CD4-positive, alpha-beta T cell treated with Interleukin-4 for 1 hour (primary cell): ENCODE results near the gene TNNT1.

Experiments used
- DNase-seq, 2 donors: peaks; one replicate each; pipeline ENCODE4 v3.0.0-alpha.2; 2020 to 2022

The TNNT1 gene

GRCh38 chr19:55087542-55087901 is 61.5 kb downstream of the TNNT1 start:
- no peak for DNase-seq

DNA sequence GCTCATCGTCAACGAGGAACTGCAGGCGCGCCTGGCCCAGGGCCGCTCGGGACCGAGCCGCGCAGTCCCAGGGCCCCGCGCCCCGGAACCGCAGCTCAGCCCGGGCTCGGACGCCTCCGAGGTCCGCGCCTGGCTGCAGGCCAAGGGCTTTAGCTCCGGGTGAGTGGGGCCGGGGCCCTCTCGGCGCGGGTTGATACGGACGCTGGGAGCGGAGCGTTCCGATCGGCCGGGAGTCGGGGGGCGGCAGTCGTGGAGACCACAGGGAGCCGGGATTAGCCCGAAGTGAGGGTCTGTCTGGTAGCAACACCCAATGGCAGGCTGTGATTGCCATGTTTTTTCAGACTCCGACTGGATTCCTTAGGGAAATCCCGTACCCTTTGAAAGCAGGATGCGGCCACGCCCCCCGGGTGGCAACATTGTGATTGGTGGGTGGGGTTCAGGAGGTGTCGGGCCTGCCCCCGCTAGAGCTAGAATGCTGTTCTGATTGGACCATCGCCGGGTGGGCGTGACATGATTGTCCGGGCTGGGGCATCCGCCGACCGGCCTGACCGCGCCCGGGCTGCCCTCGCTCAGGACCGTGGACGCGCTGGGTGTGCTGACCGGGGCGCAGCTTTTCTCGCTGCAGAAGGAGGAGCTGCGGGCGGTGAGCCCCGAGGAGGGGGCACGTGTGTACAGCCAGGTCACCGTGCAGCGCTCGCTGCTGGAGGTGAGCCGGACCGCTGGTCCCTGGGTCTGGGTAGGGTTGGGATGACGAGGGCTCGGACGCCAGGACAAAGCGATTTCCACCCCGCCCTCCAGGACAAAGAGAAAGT is 62.1 kb downstream of the TNNT1 start:
- DNase-seq: peak; percentile 60

DNA sequence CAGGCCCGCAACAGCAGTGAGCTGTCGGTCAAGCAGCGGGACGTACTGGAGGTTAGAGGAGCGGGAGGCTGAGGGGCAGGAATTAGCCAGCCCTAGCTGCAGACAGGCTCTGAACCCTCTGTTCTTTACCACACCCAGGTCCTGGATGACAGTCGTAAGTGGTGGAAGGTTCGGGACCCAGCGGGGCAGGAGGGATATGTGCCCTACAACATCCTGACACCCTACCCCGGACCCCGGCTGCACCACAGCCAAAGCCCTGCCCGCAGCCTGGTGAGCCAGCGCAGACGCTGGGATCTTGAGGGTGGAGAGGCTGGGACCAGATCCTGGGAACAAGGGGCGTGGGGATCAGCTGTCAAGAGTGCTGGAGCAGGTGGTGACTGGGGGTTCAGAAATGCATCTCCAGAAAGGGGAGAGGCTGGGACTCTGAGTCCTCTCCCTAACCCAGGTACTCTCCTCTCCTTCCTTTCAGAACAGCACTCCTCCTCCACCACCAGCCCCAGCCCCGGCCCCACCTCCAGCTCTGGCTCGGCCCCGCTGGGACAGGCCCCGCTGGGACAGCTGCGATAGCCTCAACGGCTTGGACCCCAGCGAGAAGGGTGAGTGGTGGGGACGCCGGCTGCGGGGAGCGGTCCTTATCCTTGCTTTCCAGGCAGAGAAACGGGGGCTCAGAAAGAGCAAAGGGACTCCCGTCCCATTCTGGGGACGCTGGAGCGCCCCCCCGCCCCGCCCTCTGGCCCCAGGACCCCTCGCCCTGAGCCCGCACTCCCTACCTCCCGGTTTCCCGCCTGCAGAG is 62.9 kb downstream of the TNNT1 start:
- DNase-seq: no peak

DNA sequence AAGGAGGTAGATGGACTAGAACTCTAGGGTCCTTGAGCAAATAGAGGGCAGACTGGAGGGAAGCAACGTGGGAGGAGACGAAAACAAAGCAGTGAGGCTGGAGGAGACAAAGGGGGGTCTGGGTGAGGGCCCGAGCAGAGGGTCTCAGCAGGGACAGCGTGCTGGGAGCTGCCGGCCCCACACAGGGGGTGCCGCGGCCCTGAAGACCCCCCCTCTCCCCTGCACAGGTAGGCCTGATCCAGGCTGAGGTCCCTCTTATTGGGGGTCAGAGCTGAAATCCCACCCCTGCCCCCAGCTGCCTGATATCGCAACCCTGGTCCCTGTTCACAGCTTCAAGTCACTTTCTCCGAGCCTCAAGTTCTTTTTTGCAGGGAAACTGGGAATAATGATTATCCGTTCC is 64.6 kb downstream of the TNNT1 start:
- DNase-seq: no peak

DNA sequence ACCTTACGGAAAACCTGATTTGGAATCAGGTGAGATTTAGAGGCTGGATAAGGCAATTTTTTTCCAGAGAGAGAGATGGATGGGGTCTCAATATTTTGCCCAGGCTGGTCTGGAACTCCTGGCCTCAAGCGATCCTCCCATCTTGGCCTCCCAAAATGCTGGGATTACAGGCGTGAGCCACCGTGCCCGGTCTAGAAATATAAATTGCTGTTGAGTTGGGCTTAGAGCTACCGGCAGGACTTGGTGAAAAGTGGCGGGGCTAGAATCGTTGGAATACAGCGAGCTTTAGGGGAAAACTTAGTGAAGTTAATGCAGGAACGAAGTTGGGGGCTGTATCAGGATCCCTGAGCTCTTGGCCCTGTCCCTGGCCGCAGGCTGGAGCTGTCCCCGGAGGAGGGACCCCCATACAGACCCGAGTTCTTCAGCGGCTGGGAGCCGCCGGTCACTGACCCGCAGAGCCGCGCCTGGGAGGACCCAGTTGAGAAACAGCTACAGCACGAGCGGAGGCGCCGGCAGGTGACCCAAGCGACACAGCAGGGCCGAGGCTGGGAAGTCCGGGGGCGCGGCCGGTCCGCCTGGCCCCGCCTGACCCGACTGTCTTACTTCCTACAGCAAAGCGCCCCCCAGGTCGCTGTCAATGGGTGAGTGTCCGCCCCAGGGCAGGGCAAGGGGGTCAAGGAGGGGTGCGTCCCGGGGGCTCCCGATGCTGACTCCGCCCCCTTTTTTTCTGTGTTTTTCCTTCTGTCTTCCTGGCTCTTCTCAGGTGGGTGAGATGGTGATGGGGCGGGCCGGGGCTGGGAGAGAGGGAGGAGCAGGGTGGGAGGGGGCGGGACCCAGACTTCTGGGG is 65.8 kb downstream of the TNNT1 start:
- no peak for DNase-seq
